Measurements from ENCODE around the gene HAGH.
"Not testable (repeated sequence)": the region's sequence is repeated elsewhere in the genome, so short reads cannot be mapped to it uniquely, and the experiment has no call there.

HAGH gene

GRCh38 chr16:1809281-1809801, 17.3 kb downstream of the HAGH start:
- DNase-seq, result no peak

- no peak for DNase-seq
Observed at GRCh38 chr16:1808691-1809090, 17.9 kb downstream of the HAGH start.

GRCh38 chr16:1807626-1808025, 19.0 kb downstream of the HAGH start:
- no peak for DNase-seq

GRCh38 chr16:1800701-1801100, 25.9 kb downstream of the HAGH start:
- DNase-seq, result no peak

GRCh38 chr16:1799263-1799662, 27.4 kb downstream of the HAGH start:
- DNase-seq, result not testable (repeated sequence)

GRCh38 chr16:1794908-1795666, 31.5 kb downstream of the HAGH start:
- DNase-seq, result no peak

GRCh38 chr16:1794221-1794871, 32.3 kb downstream of the HAGH start:
- no peak for DNase-seq

GRCh38 chr16:1793578-1794220, 32.9 kb downstream of the HAGH start, which contains the start of gene IGFALS:
Gene IGFALS (minus strand): TSS chr16:1793705. CDS start chr16:1793652, 53 bp downstream.
- DNase-seq, result no peak

- DNase-seq, result no peak
Observed at GRCh38 chr16:1792836-1793577, 33.6 kb downstream of the HAGH start.

- DNase-seq, result no peak
Observed at GRCh38 chr16:1791943-1792812, 34.4 kb downstream of the HAGH start.

- no peak for DNase-seq
Observed at GRCh38 chr16:1791256-1791942, 35.2 kb downstream of the HAGH start.

GRCh38 chr16:1790611-1791255, 35.9 kb downstream of the HAGH start:
- DNase-seq, result no peak

GRCh38 chr16:1790261-1790610, 36.4 kb downstream of the HAGH start:
- no peak for DNase-seq

- DNase-seq, result no peak
Observed at GRCh38 chr16:1789643-1790045, 37.0 kb downstream of the HAGH start.

- DNase-seq, result no peak
Observed at GRCh38 chr16:1788708-1789100, 37.9 kb downstream of the HAGH start.

- no peak for DNase-seq
Observed at GRCh38 chr16:1788095-1788707, 38.4 kb downstream of the HAGH start.

GRCh38 chr16:1787322-1788094, 39.1 kb downstream of the HAGH start:
- no peak for DNase-seq

- DNase-seq, result no peak
Observed at GRCh38 chr16:1787056-1787321, 39.6 kb downstream of the HAGH start.

- no peak for DNase-seq
Observed at GRCh38 chr16:1786242-1787055, 40.2 kb downstream of the HAGH start.

Data from GDM1 (cell line).